NCI-H128 (cell line): ENCODE results near the gene PTPRD.

Source experiments
- DNase-seq: peaks from one replicate; lab custom pipeline; 2025; ENCODE audit not compliant: unreplicated experiment; lab: John Stamatoyannopoulos, UW

The PTPRD gene

DNA sequence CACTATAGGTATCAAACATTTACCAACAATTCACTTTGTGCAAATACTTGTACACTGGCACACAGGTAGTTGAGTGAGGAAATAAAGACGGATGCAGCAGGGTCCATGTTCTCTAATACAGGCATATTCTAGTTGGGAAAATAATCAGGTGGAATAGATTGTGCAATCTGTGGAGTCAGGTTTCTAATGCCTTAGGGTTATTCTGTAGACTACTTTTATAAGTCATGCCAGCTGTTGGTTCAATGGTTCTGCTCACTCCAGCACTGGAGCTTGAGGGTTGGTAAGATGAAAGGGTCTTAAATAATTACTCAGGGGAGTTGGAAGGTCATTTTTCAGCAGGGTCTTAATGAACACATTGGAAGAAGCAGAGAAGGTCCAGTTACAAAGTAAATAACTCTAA is 2123.0 kb downstream of the PTPRD start:
- no peak for DNase-seq

DNA sequence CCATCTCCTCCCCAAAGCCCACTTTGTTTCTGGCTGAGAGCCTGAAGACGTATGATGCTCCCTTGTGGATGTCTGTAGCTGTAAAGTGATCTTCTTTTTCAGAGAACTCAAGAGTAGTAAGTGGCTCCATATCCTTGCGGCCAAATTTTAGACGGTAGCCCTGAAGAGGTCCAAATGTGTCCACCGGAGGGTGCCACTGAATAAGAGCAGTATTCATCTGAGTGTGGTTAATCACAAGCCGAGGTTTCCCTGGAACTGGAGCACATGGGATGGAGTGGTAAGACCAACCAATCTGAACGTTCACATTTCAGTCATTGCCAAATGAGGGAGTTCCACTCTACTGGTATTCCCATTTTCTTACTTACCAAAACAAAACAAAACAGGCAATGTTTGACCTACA is 2126.7 kb downstream of the PTPRD start:
- no peak for DNase-seq

DNA sequence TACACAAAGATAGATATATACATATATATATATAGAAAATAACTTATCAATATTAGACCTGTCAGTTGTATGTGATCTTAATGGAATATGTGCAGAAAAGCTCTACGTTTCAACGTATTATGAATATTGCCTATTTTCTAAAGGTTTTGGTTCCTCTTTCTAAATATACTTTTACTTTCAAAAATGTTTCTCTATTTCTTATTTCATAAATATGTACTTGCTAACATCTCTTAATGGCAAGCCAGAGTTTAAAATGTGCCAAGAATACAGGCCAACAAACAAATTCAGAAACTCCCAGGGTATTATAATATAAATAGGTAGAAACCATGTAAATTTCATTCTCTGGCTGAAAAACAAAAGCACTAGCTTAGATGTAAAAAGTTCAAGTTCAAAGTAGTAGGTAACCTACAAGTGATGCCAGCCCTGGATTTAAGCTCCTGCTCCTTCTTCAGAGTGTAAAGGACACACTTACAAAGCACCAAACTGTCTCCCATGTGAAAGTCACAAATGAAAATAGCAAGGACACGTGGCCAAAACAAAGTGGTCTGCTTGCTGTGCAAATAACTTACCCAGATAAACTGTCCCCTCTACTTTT is 2128.1 kb downstream of the PTPRD start:
- DNase-seq: no peak

DNA sequence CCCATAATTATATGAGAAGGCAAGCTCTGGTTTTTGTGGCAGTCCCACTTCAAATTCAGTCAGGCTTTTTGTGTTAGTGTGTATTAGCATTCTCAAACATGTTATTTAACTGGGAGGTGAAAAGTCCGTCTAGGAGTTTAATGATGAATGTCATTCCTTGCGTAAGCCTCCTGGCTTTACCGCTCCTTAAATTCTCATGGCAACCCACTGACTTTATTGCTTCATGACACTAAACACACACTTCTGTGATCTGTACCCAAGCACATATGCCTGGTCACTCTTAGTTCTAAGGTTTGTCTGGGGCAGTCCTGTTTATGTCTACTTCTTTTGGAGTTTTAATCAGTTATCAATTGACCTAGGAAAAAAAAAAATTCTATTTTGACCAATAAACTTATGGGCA is 2135.4 kb downstream of the PTPRD start:
- DNase-seq: no peak

DNA sequence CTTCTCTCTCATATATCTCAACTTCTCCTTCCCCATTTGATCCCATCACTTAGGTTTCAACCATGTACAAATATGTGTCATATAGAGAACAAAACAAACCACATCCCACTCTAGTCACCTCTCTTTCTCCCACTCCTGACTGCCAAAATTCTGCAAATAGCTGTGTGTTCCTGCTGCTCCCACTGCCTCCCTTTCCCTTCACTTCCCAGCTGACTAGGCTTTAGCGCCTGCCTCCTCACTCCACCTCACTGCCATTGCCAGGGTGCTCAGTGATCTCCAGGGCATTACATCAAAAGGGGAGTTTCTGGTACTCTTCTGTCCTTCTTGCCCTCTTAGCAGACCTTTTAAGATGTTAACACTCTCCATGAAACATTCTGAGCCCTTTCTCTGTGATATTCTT is 2137.9 kb downstream of the PTPRD start:
- DNase-seq: no peak

DNA sequence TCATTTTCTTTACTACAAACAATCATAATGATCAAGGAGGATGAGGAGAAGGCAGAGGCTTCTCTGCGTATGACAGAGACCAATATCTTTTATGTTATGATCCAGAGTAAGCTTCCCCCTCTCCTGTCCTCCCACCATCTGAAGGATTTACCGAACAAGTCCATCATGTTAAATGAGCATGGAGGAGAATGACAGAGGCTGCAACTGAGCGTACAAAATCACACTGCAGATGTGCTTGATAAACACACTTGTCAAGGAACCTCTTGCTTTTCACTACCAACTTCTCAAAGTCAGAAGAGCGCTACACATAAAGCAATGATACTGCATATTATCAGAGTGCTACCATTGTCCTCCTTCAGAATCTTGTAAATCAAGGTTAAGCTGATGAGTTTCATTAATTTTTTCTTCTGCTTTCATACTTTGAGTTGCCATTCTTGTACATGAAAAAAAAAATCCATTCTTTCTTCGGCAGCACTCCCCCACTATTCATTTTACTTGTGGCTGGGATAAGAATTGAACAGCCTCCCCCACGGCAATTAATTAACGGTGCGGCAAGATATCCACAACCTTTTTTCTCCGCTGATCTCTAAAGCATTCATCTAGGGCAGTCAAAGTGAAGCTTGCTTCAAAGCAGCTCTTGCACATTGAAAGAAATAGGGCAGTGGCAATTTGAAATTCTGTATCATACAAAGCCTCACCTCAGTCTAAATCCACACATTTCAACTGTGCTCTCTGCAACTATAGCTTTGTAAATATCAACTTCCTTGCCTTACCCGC is 2139.4 kb downstream of the PTPRD start:
- DNase-seq: no peak

DNA sequence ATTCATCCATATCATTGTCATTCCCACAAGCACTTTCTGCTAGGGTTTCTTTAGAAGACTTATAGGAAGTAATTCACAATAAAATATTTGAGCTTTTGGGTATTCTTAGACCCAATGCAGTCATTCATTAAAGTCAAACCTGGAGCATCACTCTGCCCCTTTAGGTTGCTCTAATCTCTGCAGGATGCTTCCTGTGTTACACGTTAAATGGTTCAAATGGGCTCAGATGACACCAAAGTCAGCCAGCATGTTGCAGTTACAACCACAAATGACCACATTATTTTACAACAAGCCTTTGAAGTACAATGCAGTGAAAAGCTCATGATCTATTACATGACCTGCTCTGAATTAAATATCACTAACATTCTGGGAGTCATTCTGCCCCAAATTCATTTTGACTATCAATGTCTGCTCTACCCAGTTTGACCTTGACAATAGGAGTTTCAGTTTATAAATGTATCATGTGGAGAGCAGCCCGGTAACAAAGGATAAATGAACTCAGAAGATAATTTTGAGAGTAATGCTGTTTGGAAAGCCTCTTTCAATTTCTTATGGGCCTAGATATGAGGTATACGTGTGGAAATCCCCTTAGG is 2144.7 kb downstream of the PTPRD start:
- DNase-seq: no peak

DNA sequence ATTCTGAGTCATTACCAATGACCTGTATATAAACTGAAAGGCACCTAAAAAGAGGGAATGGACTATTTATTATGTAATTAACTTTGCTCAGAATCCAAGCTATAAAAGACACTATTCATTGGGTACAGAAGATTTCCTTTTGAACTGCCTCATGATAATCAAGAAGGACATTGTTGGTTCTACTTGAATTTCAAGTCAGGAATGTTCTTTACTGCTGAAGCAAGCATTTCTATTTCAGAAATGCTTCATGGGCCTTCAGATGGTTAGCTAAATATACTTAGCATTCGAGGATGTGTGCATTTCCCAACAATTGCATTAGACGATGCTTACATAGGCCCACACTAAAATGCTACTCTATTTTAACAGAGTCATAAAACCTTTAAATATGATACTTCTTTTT is 2155.0 kb downstream of the PTPRD start:
- no peak for DNase-seq

DNA sequence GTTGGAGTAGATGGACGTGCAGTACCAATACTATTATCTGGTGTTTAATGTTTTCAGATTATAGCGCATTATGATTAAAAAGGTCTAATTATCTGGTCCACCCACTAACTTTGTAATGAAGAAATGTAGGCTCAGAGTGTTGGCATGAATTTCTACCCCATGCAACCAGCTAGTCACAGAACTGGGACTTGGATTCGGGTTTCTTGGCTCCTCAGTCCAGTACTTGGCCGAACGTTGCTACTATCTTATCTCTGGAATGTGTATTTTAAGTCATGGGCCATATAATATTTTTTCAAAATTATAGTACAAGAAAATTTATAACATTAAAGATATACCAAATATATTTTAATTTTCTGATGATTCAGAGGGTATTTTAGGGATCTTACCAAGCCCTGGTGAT is 2155.7 kb downstream of the PTPRD start:
- DNase-seq: no peak

DNA sequence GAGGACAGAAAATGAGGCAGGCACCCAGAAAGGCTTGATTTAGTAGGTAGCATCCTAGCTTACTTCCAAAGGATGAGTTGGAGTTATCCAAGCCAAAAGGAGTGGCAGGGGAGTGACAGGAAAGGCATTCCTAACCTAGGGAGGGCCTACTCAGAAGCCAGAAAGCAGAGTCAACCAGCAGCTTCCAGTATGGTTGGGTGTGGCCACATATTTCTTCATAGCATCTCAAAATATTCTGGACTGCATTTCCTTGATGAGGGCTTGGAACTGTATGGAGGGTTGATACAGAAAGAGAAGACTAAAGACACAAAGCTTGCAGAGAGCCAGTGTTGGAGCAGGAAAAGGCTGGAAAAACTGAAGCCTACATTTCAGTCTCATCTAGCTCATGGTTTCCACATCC is 2156.5 kb downstream of the PTPRD start:
- no peak for DNase-seq

DNA sequence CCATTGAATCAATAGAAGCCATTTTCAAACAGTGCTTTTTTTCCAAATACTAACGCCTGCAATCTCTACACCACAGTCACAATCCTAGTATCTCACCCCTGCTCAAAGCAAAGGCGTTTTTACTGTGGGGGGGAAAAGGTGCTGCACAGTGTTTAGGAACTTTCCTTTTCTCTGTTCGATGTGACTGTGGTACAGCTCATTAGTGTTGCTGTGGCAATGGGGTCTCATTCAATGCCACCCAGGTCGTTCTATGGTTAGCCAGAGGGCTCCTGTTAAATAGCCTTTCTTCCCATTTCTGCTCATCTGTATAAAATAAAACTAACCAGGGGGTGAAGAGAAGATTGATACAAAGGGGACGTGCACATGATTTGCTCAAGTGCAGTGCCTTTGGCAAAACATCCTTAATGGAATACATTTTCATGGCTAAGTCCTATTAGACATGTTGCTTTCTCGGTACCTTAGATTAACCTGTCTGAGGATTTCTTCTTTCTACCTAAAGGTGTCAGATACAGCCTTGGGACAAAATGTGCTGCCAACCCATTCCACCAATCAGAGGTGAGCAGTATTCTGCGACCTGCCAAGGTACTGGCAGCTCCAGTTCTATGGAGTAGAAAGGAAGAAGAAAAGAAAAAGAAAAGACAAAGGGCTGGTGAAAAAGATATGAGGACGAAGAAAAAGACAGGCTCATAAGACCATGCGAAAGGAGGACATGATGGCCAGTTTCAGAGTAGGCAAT is 2161.8 kb downstream of the PTPRD start:
- no peak for DNase-seq

DNA sequence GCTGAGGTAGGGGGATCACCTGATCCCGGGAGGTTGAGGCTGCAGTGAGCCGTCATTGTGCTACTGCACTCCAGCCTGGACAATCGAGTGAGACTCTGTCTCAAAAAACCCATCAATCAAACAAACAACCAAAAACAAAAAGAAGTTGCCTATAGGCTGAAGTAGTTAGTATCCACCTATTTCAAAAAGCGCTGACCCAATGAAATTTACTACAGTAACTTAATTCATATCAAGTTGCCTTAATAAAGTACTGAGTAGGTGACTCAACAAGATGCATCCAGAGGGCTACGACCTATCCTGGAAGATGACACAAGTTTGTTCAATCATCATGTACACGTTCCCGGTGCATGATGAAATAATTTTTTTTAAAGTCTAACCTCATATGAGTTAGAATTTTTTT is 2164.6 kb downstream of the PTPRD start:
- DNase-seq: no peak

DNA sequence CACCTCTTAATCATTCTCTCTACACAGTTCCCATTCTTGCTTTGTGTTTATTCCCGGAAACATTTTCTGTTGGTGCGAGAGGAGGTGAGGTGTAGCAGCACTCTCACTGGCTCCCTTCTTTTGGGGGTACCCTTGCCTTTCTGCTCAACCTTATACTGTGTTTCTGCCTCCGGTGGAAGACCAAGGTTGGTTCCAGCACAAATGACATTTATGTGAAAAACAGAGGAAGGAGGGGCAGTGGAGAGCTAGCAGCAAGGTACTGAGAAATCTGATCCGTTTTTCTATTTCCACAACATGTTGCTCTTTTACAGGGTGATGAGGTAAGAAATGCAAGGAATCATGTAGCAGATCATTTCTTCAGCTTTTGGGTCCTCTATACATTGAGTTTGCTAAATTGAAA is 2165.2 kb downstream of the PTPRD start:
- DNase-seq: no peak

DNA sequence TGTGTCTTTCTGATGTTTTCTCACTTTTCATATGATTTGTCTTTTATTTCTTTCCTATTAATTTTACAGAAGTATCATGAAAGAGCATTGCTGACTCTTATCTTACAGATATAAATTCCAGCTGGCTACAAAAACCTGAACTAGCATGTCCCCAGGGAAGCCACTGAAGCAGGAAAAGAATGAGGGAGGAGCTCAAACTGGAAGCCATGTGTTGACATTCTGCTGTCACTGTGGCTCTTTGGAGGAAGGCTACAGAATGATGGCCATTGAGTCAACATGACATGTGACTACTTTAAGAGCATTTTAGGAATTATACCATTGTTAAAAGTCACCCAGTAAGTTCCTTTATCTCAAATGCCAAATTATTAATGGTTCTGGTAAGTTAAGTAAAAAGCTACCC is 2174.9 kb downstream of the PTPRD start:
- DNase-seq: no peak

DNA sequence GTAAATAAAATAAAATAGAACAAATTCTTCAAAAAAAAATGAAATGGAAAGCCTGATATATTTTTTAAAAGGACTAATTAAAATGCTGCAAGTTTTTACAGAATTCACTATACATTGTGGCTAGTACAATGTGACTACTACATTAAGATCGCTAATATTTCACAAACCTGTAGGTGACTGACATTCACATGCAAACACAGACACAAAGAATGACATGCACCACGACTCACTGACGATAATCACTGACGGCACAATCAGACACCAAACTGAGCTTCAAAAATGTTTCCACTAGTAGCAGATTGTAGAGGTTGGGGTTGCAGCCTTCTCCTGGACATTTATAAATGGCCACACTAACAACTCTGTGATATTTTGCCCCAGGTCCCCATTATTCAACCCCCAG is 2175.5 kb downstream of the PTPRD start:
- no peak for DNase-seq

DNA sequence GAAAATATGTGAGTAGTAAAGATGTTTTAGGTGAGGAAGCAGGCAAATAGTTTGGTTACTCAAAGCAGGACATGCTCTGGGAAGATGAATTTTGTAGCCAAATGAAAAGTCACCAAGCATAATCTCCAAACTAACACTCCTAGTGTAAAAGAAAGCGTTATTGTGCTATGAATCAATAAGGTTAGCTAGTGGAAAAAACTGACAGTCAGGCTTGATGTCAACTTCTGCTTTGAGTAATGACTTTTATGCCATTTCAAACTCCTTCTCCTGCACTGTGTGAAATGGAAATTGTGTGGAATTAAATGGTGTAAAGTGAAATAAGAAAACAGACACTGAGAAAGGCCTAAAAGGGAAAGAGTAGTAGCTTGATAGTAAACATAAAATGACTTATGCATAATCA is 2176.0 kb downstream of the PTPRD start:
- no peak for DNase-seq

DNA sequence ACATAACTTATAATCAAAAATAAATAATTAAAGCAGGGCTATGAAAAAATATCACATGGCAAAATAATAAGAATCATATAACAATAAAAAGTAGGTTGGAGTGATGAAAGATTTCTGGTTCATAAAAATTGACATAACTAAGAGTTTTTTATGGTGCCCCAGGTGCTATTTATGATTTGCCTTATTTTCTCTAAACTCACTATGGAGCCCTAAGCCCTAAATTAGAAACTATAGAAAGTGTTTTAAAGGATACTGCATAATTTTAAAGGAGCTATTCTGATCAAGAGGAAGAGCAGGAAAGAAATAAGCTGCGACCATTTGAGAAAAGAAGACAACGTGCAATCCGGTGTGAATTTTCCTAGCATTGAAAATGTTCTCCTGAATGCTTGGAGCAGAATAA is 2178.2 kb downstream of the PTPRD start:
- no peak for DNase-seq

DNA sequence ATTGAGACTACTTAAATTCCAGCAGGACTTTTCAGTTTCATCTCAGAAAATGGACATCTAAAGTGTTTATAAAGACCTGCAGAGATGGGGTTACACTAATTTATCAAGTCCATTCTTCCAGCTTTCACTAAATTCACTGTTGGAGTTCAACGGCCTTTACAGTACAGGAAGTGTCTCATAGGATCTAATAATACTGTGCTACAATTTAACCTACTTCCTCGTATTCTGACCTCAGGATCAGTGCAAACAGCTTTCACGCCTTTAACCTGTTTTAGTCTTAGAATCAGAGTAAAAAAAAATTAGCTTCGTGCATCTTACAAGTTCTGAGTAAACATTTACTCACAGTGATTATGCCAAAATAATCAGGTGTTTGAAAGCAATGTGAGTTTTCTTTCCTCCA is 2180.6 kb downstream of the PTPRD start:
- DNase-seq: no peak

DNA sequence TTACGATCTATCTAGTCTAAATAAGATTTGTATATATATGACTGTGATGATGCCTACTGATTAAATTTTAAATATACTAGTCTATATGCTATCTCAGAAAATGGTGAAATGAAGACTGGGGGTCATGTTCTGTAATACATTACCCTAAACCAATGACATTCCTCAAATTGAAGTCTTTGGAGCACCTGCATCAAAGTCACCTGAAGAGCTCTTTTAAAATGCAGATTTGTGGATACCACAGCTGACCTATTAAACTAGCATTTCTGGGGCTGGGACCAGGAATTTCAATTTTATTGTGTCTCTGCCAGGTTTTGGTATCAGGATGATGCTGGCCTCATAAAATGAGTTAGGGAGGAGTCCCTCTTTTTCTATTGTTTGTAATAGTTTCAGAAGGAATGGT is 2181.3 kb downstream of the PTPRD start:
- no peak for DNase-seq

DNA sequence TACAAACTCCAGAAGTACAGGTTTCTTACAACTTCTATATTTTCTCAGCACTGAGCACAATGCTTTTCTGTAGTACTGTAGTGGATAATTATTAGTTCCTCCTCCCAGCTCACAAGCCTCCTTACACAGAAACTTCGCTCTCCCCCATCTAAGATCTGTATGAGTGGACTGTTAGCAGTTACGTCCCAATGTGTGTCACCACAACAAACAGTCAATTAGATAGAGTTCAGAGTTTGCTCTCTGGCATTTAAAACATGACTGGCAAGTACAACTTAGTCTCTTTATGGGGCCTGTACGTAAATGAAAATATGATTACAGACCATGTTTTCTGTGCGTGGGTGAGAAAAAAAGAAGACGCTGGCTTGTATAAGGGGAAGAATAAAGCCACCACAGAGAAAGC is 2181.9 kb downstream of the PTPRD start:
- no peak for DNase-seq

DNA sequence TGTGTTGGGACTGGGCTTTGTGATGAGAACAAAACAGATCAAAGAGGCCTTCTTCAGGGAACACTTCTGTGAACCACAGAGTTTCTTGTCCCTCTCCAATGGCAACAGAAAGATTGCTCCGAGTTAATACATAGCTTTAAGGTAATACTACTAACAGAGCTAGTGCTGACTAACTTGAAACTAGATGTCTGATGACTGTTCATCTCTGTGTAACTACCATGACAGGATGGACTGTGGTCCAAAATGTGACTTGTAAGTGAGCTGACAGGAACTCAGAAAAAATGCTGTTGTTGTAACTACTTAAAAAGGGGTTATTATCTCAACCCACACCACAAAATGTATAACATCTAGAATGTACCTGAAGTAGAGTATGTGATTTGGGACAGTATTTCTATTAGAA is 2183.0 kb downstream of the PTPRD start:
- DNase-seq: no peak

DNA sequence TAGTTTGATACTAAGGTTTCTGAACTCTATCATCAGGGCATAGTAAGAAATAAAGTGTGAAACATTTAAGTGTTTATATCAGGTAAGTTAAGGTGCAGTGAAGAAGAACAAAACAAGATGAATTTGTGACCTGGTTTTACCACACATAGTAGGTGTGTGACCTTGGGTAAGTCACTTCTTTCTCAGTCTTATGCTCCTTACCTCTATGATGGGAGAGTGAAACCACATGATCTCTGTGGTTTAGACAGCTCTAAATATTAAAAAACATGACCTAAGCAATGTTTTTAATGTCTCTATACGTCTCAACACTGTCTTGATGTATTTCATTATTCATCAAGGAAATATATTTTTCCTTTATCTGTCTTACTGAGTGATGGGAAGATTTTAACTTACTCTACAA is 2183.6 kb downstream of the PTPRD start:
- no peak for DNase-seq
